Ascending aorta (tissue), 2 donors: ENCODE measurements around the gene MANEAL. TPM values are rescaled to one million over a fixed set of nuclear protein-coding genes. Genes with fewer than 3 reads are reported as not detected.
A peak's percentile ranks its signal among the peaks of the same experiment; 100 is the strongest.

Experiments used
- DNase-seq, 2 donors: peaks; one replicate each; pipeline ENCODE4 v3.0.0-alpha.2; 2019; ENCODE audit warnings: low spot score in 2 of 2
- H3K27ac ChIP-seq, 2 donors: fragments of 200-600 bp; sonication (generic); one replicate each; pipeline ENCODE4 v1.5.1; 2016 to 2017; ENCODE audit warnings: mild to moderate bottlenecking in 1 of 2
- H3K27me3 ChIP-seq: fragments of 200-600 bp; sonication (generic); one replicate; pipeline ENCODE4 v1.5.1; 2017
- H3K36me3 ChIP-seq, 2 donors: fragments of 200-600 bp; sonication (generic); one replicate each; pipeline ENCODE4 v1.5.1; 2016
- H3K4me1 ChIP-seq, 2 donors: fragments of 200-600 bp; sonication (generic); one replicate each; pipeline ENCODE4 v1.5.1; 2016 to 2017; ENCODE audit warnings: mild to moderate bottlenecking in 1 of 2
- H3K4me3 ChIP-seq, 2 donors: fragments of 200-600 bp; sonication (generic); one replicate each; pipeline ENCODE4 v1.5.1; 2016 to 2017; ENCODE audit warnings: mild to moderate bottlenecking in 1 of 2
- H3K9me3 ChIP-seq, 2 donors: fragments of 200-600 bp; sonication (generic); one replicate each; pipeline ENCODE4 v1.5.1; 2016
- CTCF ChIP-seq, 3 experiments: fragments of 200-600 bp in 2 of 3; fragments of 450-650 bp in 1 of 3; sonication (generic) in 2 of 3; IDR thresholded peaks; one replicate each; pipeline ENCODE4 v1.5.1; 2016 to 2019; ENCODE audit warnings: antibody characterized with exemption in 3 of 3, mild to moderate bottlenecking in 1 of 3, moderate library complexity in 1 of 3
- intact Hi-C: fragments of 100-400 bp; cut with DNase I; formaldehyde crosslinking; loops from one replicate; pipeline ENCODE4 v1.15.1; 2023
- total RNA-seq: library from RNA; depleted of rRNA; stranded (reverse); fragments of >200 nt; gene quantifications from one replicate; pipeline ENCODE4 v1.1.0, GENCODE V29; 2016

The MANEAL gene
- total RNA-seq, 1 donor from 2014 or later = 0.43 TPM

- peak; percentile 65 to 97 for DNase-seq
- Histone ChIP-seq H3K27ac (peak within 1 kb of the TSS; percentile 98 to 99), H3K4me1 (peaks cover 6 to 15% of the 10 kb centered on the region in 2 donors), H3K36me3 (peaks cover 34 to 36% of the 10 kb centered on the region in 2 donors), H3K9me3 (no peaks in the 10 kb centered on the region), H3K27me3 (no peaks in the 10 kb centered on the region), H3K4me3 (peak within 1 kb of the TSS; percentile 90 to 92)
- TF ChIP-seq CTCF (IDR thresholded peaks at IDR 0.05) = no peak
- intact Hi-C loops = loop anchor here (1.0 to 5.0 kb wide), 6 partner anchors 52 to 331 kb away; partner anchors contain the start of genes CDCA8, GNL2, INPP5B and MTF1
Observed at GRCh38 chr1:37807555-37808368, 14.1 kb downstream of the MANEAL start, which contains the start of the genes C1orf122 and YRDC. Gene C1orf122 (plus strand): TSS chr1:37807790. CDS start chr1:37808405, 615 bp downstream. Gene YRDC (minus strand): TSS chr1:37808208. CDS start chr1:37808180, 28 bp downstream.

- peaks cover 6 to 15% of the 10 kb centered on the region in 2 donors for H3K4me1 ChIP-seq
- peak in 1 of 2 donors; percentile 77 for DNase-seq
Observed at GRCh38 chr1:37808369-37809319, 15.0 kb downstream of the MANEAL start.

GRCh38 chr1:37809942-37810341, 16.3 kb downstream of the MANEAL start:
- H3K4me1 ChIP-seq = peaks cover 6 to 15% of the 10 kb centered on the region in 2 donors
- H3K27me3 ChIP-seq = no peaks in the 10 kb centered on the region
- no peaks in the 10 kb centered on the region for H3K9me3 ChIP-seq
- H3K4me3 ChIP-seq = no peak overlapping the region
- intact Hi-C loops = loop anchor here (2.0 to 5.0 kb wide), 3 partner anchors 137 to 213 kb away; partner anchors contain the start of genes GNL2 and INPP5B
- no peak for TF ChIP-seq CTCF (IDR thresholded peaks at IDR 0.05)
- peaks cover 14 to 19% of the 10 kb centered on the region in 2 donors for H3K36me3 ChIP-seq
- peak overlapping the region in 1 of 2 donors; percentile 98 for H3K27ac ChIP-seq
- no peak for DNase-seq

More at GRCh38 chr1:37808369-37809319, 15.0 kb downstream of the MANEAL start:
- Histone ChIP-seq H3K36me3 (peaks cover 25 to 27% of the 10 kb centered on the region in 2 donors), H3K27ac (peak overlapping the region; percentile 98 to 99), H3K4me3 (peak overlapping the region; percentile 90 to 92), H3K9me3 (no peaks in the 10 kb centered on the region), H3K27me3 (no peaks in the 10 kb centered on the region)
- intact Hi-C loops = loop anchor here (1.0 to 5.0 kb wide), 6 partner anchors 51 to 330 kb away; partner anchors contain the start of genes CDCA8, GNL2, INPP5B and MTF1
- TF ChIP-seq CTCF (IDR thresholded peaks at IDR 0.05) = no peak

GRCh38 chr1:37811027-37811655, 17.5 kb downstream of the MANEAL start:
- H3K36me3 ChIP-seq = peaks cover 8 to 18% of the 10 kb centered on the region in 2 donors
- intact Hi-C loops = no loop called here
- H3K4me1 ChIP-seq = peaks cover 6 to 15% of the 10 kb centered on the region in 2 donors
- H3K27me3 ChIP-seq = no peaks in the 10 kb centered on the region
- H3K9me3 ChIP-seq = no peaks in the 10 kb centered on the region
- peak; percentile 47 to 69 (median 68) for TF ChIP-seq CTCF (IDR thresholded peaks at IDR 0.05)
- DNase-seq = peak; percentile 29 to 77
- no peak overlapping the region for H3K27ac ChIP-seq
- H3K4me3 ChIP-seq = no peak overlapping the region
